Fibroblast of lung (primary cell): Measurements from ENCODE around the gene NAALADL1.

ENCODE experiments used
- CTCF ChIP-seq, 2 donors: IDR thresholded peaks in 1 of 2; conservative IDR thresholded peaks in 1 of 2; 1 replicate in 1 of 2; 2 replicates in 1 of 2; pipeline ENCODE4 v1.5.1; 2011 to 2012; ENCODE audit warnings: low read length in 2 of 2, control low read depth in 1 of 2, inconsistent platforms in 1 of 2, low read depth in 1 of 2, mild to moderate bottlenecking in 1 of 2
- EZH2 ChIP-seq: IDR thresholded peaks from 2 replicates; pipeline ENCODE4 v1.5.1; 2012; ENCODE audit warnings: low read length, control low read depth, mild to moderate bottlenecking; ENCODE audit errors: missing control alignments

- TF ChIP-seq CTCF (conservative IDR thresholded peaks at IDR 0.05 in 1 of 2, IDR thresholded peaks at IDR 0.05 in 1 of 2; ENCODE audit: low read depth in 1 of 2, low read length in 2 of 2) (no peak), EZH2 (no peak)
Measured at GRCh38 chr11:65071907-65072630, 13.7 kb upstream of the NAALADL1 start.
